H1 (cell line): ENCODE data around the gene VSTM4. TPM values are rescaled to one million over a fixed set of nuclear protein-coding genes. Genes with fewer than 3 reads are reported as not detected.

Experiments
- CTCF ChIA-PET: fragments of 300-600 bp; sonication (Branson Sonifier 250); formaldehyde crosslinking; loops from one replicate; lab custom pipeline; 2021; ENCODE audit not compliant: partially characterized antibody; lab: Charles Lee
- POLR2A ChIA-PET: fragments of 300-600 bp; sonication (Branson Sonifier 250); formaldehyde crosslinking; loops from one replicate; lab custom pipeline; 2021; ENCODE audit warnings: inconsistent platforms; ENCODE audit not compliant: partially characterized antibody; lab: Charles Lee
- DNase-seq, 2 experiments: peaks; one replicate each; pipeline versions ENCODE4 v3.0.0 to v3.0.0-alpha.2; 2010 to 2022; ENCODE audit warnings: low spot score in 2 of 2, low read depth in 1 of 2, mixed read lengths in 1 of 2
- FAIRE-seq: peaks from 2 replicates; lab custom pipeline; 2011; peaks lifted over from hg19 to GRCh38; lab: Jason Lieb, UNC
- H2AFZ ChIP-seq: 2 replicates; pipeline ENCODE4 v1.8.1; 2012; ENCODE audit warnings: low read length, inconsistent platforms
- H2AK5ac ChIP-seq: 2 replicates; pipeline ENCODE4 v1.6.1; 2013; ENCODE audit warnings: low read depth, low read length
- H2BK120ac ChIP-seq: replicated peaks from 2 replicates; pipeline ENCODE3; 2013; ENCODE audit warnings: low read depth, low read length, inconsistent platforms
- H2BK12ac ChIP-seq: 2 replicates; pipeline ENCODE4 v1.6.1; 2013; ENCODE audit warnings: low read depth, low read length
- H2BK15ac ChIP-seq: 2 replicates; pipeline ENCODE4 v1.6.1; 2013; ENCODE audit warnings: low read length
- H2BK20ac ChIP-seq: 2 replicates; pipeline ENCODE4 v1.6.1; 2013; ENCODE audit warnings: low read length
- H2BK5ac ChIP-seq: 2 replicates; pipeline ENCODE4 v1.6.1; 2013; ENCODE audit warnings: low read depth, low read length
- H3K14ac ChIP-seq: 2 replicates; pipeline ENCODE4 v1.6.1; 2013; ENCODE audit warnings: inconsistent platforms; ENCODE audit not compliant: insufficient read length
- H3K18ac ChIP-seq: 2 replicates; pipeline ENCODE4 v1.6.1; 2013; ENCODE audit warnings: low read length; ENCODE audit errors: extremely low read depth
- H3K23ac ChIP-seq: 2 replicates; pipeline ENCODE4 v1.6.1; 2013; ENCODE audit warnings: inconsistent platforms; ENCODE audit not compliant: insufficient read length
- H3K23me2 ChIP-seq: 2 replicates; pipeline ENCODE4 v1.6.1; 2013; ENCODE audit warnings: low read depth, low read length
- H3K27ac ChIP-seq: 2 replicates; pipeline ENCODE4 v1.6.1; 2011; ENCODE audit warnings: low read depth, low read length, inconsistent platforms
- H3K27me3 ChIP-seq, 4 experiments: replicated peaks in 1 of 4; 1 replicate in 1 of 4; 2 replicates in 3 of 4; pipeline versions ENCODE4 v1.6.1 to v1.8.1; 2011 to 2013; ENCODE audit warnings: low read length in 3 of 4, mild to moderate bottlenecking in 3 of 4, inconsistent platforms in 2 of 4, mixed read lengths in 2 of 4, moderate library complexity in 1 of 4; ENCODE audit not compliant: control insufficient read depth in 3 of 4, insufficient read depth in 3 of 4; ENCODE audit errors: extremely low read depth in 1 of 4
- H3K36me3 ChIP-seq, 4 experiments: 2 replicates each; pipeline versions ENCODE4 v1.6.1 to v1.8.1; 2011 to 2013; ENCODE audit warnings: mild to moderate bottlenecking in 4 of 4, low read length in 3 of 4, moderate library complexity in 2 of 4, control low read depth in 1 of 4, inconsistent platforms in 1 of 4; ENCODE audit not compliant: insufficient read depth in 4 of 4, control insufficient read depth in 2 of 4
- H3K4ac ChIP-seq: replicated peaks from 2 replicates; pipeline ENCODE3; 2013; ENCODE audit warnings: low read length, low read depth, mixed read lengths, inconsistent platforms; ENCODE audit not compliant: insufficient read length
- H3K4me1 ChIP-seq, 4 experiments: replicated peaks in 1 of 4; 1 replicate in 1 of 4; 2 replicates in 3 of 4; pipeline versions ENCODE4 v1.6.1 to v1.8.1; 2011 to 2013; ENCODE audit warnings: low read length in 3 of 4, inconsistent platforms in 2 of 4, mixed read lengths in 1 of 4; ENCODE audit not compliant: insufficient read depth in 4 of 4, control insufficient read depth in 3 of 4
- H3K4me2 ChIP-seq, 2 experiments: 2 replicates each; pipeline versions ENCODE4 v1.6.1 to v1.8.1; 2011 to 2013; ENCODE audit warnings: low read depth in 2 of 2, low read length in 2 of 2, control low read depth in 1 of 2, inconsistent platforms in 1 of 2, mild to moderate bottlenecking in 1 of 2; ENCODE audit not compliant: insufficient read depth in 1 of 2
- H3K4me3 ChIP-seq, 4 experiments: fragments of 200-600, 300-600 bp in 1 of 4; sonication (generic), shearing (Covaris generic), sonication (Bioruptor Twin) in 1 of 4; 2 replicates each; pipeline versions ENCODE4 v1.5.1 to v1.8.1; 2011 to 2016; ENCODE audit warnings: low read length in 4 of 4, low read depth in 3 of 4, control low read depth in 2 of 4, inconsistent platforms in 2 of 4, mild to moderate bottlenecking in 2 of 4, mixed read lengths in 1 of 4, moderate library complexity in 1 of 4; ENCODE audit not compliant: insufficient read depth in 2 of 4; ENCODE audit errors: extremely low read depth in 1 of 4
- H3K56ac ChIP-seq: replicated peaks from 2 replicates; pipeline ENCODE3; 2013; ENCODE audit warnings: low read depth, mild to moderate bottlenecking, mixed read lengths, low read length, inconsistent platforms; ENCODE audit not compliant: insufficient read length
- H3K79me1 ChIP-seq: 2 replicates; pipeline ENCODE4 v1.6.1; 2013; ENCODE audit warnings: low read depth, low read length, control low read depth
- H3K79me2 ChIP-seq, 2 experiments: 2 replicates each; pipeline versions ENCODE4 v1.6.1 to v1.8.1; 2012 to 2013; ENCODE audit warnings: low read length in 2 of 2, mild to moderate bottlenecking in 2 of 2, inconsistent platforms in 1 of 2; ENCODE audit not compliant: insufficient read depth in 2 of 2, control insufficient read depth in 1 of 2
- H3K9ac ChIP-seq, 4 experiments: replicated peaks in 1 of 4; 1 replicate in 1 of 4; 2 replicates in 3 of 4; pipeline versions ENCODE4 v1.6.1 to v1.8.1; 2011 to 2013; ENCODE audit warnings: low read depth in 3 of 4, low read length in 3 of 4, control low read depth in 2 of 4, mild to moderate bottlenecking in 2 of 4, moderate library complexity in 2 of 4, inconsistent platforms in 1 of 4; ENCODE audit errors: extremely low read depth in 1 of 4
- H3K9me3 ChIP-seq, 2 experiments: 2 replicates each; pipeline versions ENCODE4 v1.6.1 to v1.8.1; 2012 to 2013; ENCODE audit warnings: mild to moderate bottlenecking in 2 of 2, moderate library complexity in 2 of 2, control low read depth in 1 of 2, inconsistent platforms in 1 of 2, low read depth in 1 of 2, low read length in 1 of 2, mixed read lengths in 1 of 2; ENCODE audit not compliant: insufficient read depth in 2 of 2
- H4K20me1 ChIP-seq, 2 experiments: replicated peaks in 1 of 2; 2 replicates each; pipeline versions ENCODE3 to v1.8.1; 2011 to 2013; ENCODE audit warnings: inconsistent platforms in 2 of 2, low read length in 2 of 2, mild to moderate bottlenecking in 1 of 2; ENCODE audit not compliant: insufficient read depth in 2 of 2, control insufficient read depth in 1 of 2
- H4K5ac ChIP-seq: 2 replicates; pipeline ENCODE4 v1.6.1; 2013; ENCODE audit warnings: low read length, low read depth, mixed read lengths, inconsistent platforms; ENCODE audit not compliant: insufficient read length
- H4K8ac ChIP-seq: 2 replicates; pipeline ENCODE4 v1.8.0; 2013; ENCODE audit warnings: mild to moderate bottlenecking, moderate library complexity, low read length, inconsistent platforms; ENCODE audit not compliant: insufficient read depth; ENCODE audit errors: extremely low read depth
- H4K91ac ChIP-seq: replicated peaks from 2 replicates; pipeline ENCODE3; 2013; ENCODE audit warnings: low read length, mixed read lengths, inconsistent platforms; ENCODE audit not compliant: insufficient read length
- ASH2L ChIP-seq: fragments of 200-600, 300-600 bp; sonication (generic); IDR thresholded peaks from one replicate; pipeline ENCODE4 v1.7.1; 2017; ENCODE audit warnings: low read length
- CEBPB ChIP-seq: IDR thresholded peaks from 2 replicates; pipeline ENCODE4 v1.6.1; 2012; ENCODE audit warnings: low read depth, low read length
- CREB1 ChIP-seq: IDR thresholded peaks from 2 replicates; pipeline ENCODE4 v1.6.1; 2012; ENCODE audit warnings: inconsistent platforms
- CTCF ChIP-seq, 3 experiments: IDR thresholded peaks; 1 replicate in 2 of 3; 2 replicates in 1 of 3; pipeline versions ENCODE4 v1.5.1 to v1.6.1; 2011; ENCODE audit warnings: low read length in 3 of 3, mild to moderate bottlenecking in 3 of 3, inconsistent platforms in 2 of 3, low read depth in 1 of 3, moderate library complexity in 1 of 3; ENCODE audit not compliant: insufficient read depth in 1 of 3; ENCODE audit errors: control extremely low read depth in 1 of 3
- GABPA ChIP-seq: IDR thresholded peaks from 2 replicates; pipeline ENCODE4 v1.6.1; 2011; ENCODE audit warnings: mild to moderate bottlenecking, low read length, moderate library complexity, borderline replicate concordance; ENCODE audit not compliant: insufficient read depth
- SP4 ChIP-seq: IDR thresholded peaks from 2 replicates; pipeline ENCODE4 v1.6.1; 2012; ENCODE audit warnings: low read length, inconsistent platforms
- SRF ChIP-seq: IDR thresholded peaks from 2 replicates; pipeline ENCODE4 v1.6.1; 2011; ENCODE audit warnings: mild to moderate bottlenecking, low read depth, low read length, moderate library complexity
- TBP ChIP-seq: IDR thresholded peaks from 2 replicates; pipeline ENCODE4 v1.6.1; 2011; ENCODE audit warnings: low read depth, low read length, improper control_type of control experiment
- WGBS, 2 experiments: shearing (Covaris generic) in 1 of 2; methylation state at CpG; one replicate each; pipeline versions ENCODE4 v1.1.6 to v1.1.7; 2013 to 2015; ENCODE audit warnings: low lambda C conversion rate in 2 of 2, mixed read lengths in 2 of 2, inconsistent platforms in 1 of 2, low coverage in 1 of 2, missing lambda C conversion rate in 1 of 2; ENCODE audit not compliant: insufficient replicate concordance in 2 of 2, insufficient coverage in 1 of 2, insufficient read length in 1 of 2; ENCODE audit errors: extremely low coverage in 1 of 2, missing lambda C conversion rate in 1 of 2; 5-methylcytosine and 5-hydroxymethylcytosine counted together
- long read RNA-seq, 2 experiments: library from RNA in 1 of 2; library from capped mRNA in 1 of 2; stranded (forward); transcript quantifications; one replicate each; pipeline ENCODE4 v2.0.0, GENCODE V29; 2021; ENCODE audit warnings: inconsistent platforms in 1 of 2
- polyA minus RNA-seq, 3 experiments: library from RNA; depleted of rRNA, polyadenylated mRNA; stranded (reverse); fragments of >200 nt; gene quantifications; 1 replicate in 2 of 3; 2 replicates in 1 of 3; pipeline ENCODE4 v1.2.3, GENCODE V29; 2011
- polyA plus RNA-seq, 7 experiments: library from polyadenylated mRNA; depleted of rRNA in 3 of 7; stranded (reverse) in 5 of 7; unstranded in 2 of 7; fragments of >200 nt in 5 of 7; fragments of 200-250 nt in 2 of 7; gene quantifications; 1 replicate in 5 of 7; 2 replicates in 1 of 7; 4 replicates in 1 of 7; pipeline versions ENCODE4 v1.2.1 to v1.2.3, GENCODE V29; 2011 to 2013; ENCODE audit warnings: missing spikeins in 2 of 7, mixed read lengths in 2 of 7
- total RNA-seq: library from RNA; stranded (reverse); fragmentation: NEBNext Ultra II Directional; extraction: Animal tissue kit (Norgen Biotek cat#: 25700); gene quantifications from 2 replicates; pipeline ENCODE4 v1.2.1, GENCODE V29; 2021

VSTM4 gene
- total RNA-seq: 0.69 and 0.73 TPM in 2 replicates
- polyA plus RNA-seq (2011; rRNA removed): 0.48 and 0.63 TPM in 2 replicates
- 0.50 TPM for polyA plus RNA-seq (2011; cell fraction: cytosol; rRNA removed)
- 0.70 TPM for polyA plus RNA-seq (2011; cell fraction: nucleus; rRNA removed)
- 0.56 to 0.81 TPM (median 0.68 TPM) in 4 replicates for polyA plus RNA-seq (2012, experiment 1 of 2)
- 0.21 TPM for polyA plus RNA-seq (2012, experiment 2 of 2)
- 0.65 TPM for polyA plus RNA-seq (2013, experiment 1 of 2)
- polyA plus RNA-seq (2013, experiment 2 of 2): 0.66 TPM
- polyA minus RNA-seq (2011; rRNA and poly(A)+ RNA removed): 0.54 and 1.2 TPM in 2 replicates
- not detected for polyA minus RNA-seq (2011; cell fraction: cytosol; rRNA and poly(A)+ RNA removed)
- 1.2 TPM for polyA minus RNA-seq (2011; cell fraction: nucleus; rRNA and poly(A)+ RNA removed)
- long read RNA-seq, experiment 1, partial matches to known transcripts: 0 of 2 reads
- long read RNA-seq, experiment 1, other reads (novel, unspliced or antisense): 2 of 2 reads
- long read RNA-seq, experiment 2: 0 reads

GRCh38 chr10:49115015-49115795 is at the start of gene VSTM4:
TSS of gene VSTM4 (minus strand) at chr10:49115522. CDS start at chr10:49115485, 37 bp downstream.
- DNase-seq (peak in 1 of 2 experiments; percentile 68), FAIRE-seq (no peak)
- Histone ChIP-seq H3K79me1 (no peaks in the 10 kb centered on the region), H2BK15ac (no peak within 1 kb of the TSS), H2BK120ac (no peak within 1 kb of the TSS), H3K23me2 (peaks cover 3% of the 10 kb centered on the region; the same call in 1 of the 2 replicates), H3K27ac (no peak within 1 kb of the TSS), H2BK12ac (no peak within 1 kb of the TSS), H4K91ac (no peak within 1 kb of the TSS), H2BK20ac (no peak within 1 kb of the TSS), H3K18ac (0 out of 2 replicates have a peak within 1 kb of the TSS, but pooled peaks have one; percentile 24), H4K5ac (no peak within 1 kb of the TSS), H3K36me3 (no peaks in the 10 kb centered on the region), H3K9me3 (no peaks in the 10 kb centered on the region), H3K4me3 (peak within 1 kb of the TSS; percentile 54 to 70 (median 60)), H3K4ac (no peak within 1 kb of the TSS), H4K20me1 (no peaks in the 10 kb centered on the region), H3K4me2 (peak within 1 kb of the TSS; percentile 68 to 87), H4K8ac (peak within 1 kb of the TSS; percentile 88), H3K79me2 (no peaks in the 10 kb centered on the region), H3K27me3 (peaks cover 0 to 11% (median 6%) of the 10 kb centered on the region in 4 experiments; a peak in 5 of 7 replicates), H3K4me1 (no peaks in the 10 kb centered on the region), H2AK5ac (no peak within 1 kb of the TSS), H3K56ac (no peak within 1 kb of the TSS), H3K23ac (no peak within 1 kb of the TSS), H2BK5ac (no peak within 1 kb of the TSS), H3K14ac (no peak within 1 kb of the TSS), H2AFZ (peak within 1 kb of the TSS; percentile 35), H3K9ac (peak within 1 kb of the TSS; percentile 38 to 74 (median 60); a peak in 6 of 7 replicates)
- ChIA-PET POLR2A (no interaction called here), CTCF (interaction anchor here (1.4 kb wide), 1 partner anchor 107 kb away, joined by 3 read pairs; no protein-coding TSS in a partner anchor)
- WGBS, 2 experiments: 9% methylated on average over 26 of the region's 95 CpGs; no CpG with 5 or more reads in 1 of the 2 experiments
- no peak for TF ChIP-seq TBP
- peak in 1 of 3 experiments; percentile 4; a peak in 1 of 4 replicates for TF ChIP-seq CTCF (IDR thresholded peaks at IDR 0.05; ENCODE audit: control extremely low read depth in 1 of 3, insufficient read depth in 1 of 3, low read depth in 1 of 3, low read length in 3 of 3)
- TF ChIP-seq CEBPB: no peak
- no peak for TF ChIP-seq SRF
- peak; percentile 22; the same call in 1 of the 2 replicates for TF ChIP-seq CREB1
- no peak for TF ChIP-seq SP4
- no peak for TF ChIP-seq GABPA
- TF ChIP-seq ASH2L: peak; percentile 47
